Mammary epithelial cell (primary cell): Measurements from ENCODE around the gene DCDC1.

Experiments used
- CTCF ChIP-seq, 2 donors: IDR thresholded peaks in 1 of 2; conservative IDR thresholded peaks in 1 of 2; 2 replicates each; pipeline ENCODE4 v1.5.1; 2011 to 2012; ENCODE audit warnings: inconsistent platforms in 2 of 2, low read length in 2 of 2, mild to moderate bottlenecking in 2 of 2, control low read depth in 1 of 2, low read depth in 1 of 2; ENCODE audit not compliant: insufficient read depth in 1 of 2; ENCODE audit errors: extremely low read depth in 1 of 2
- EZH2 ChIP-seq: IDR thresholded peaks from 2 replicates; pipeline ENCODE4 v1.6.1; 2012; ENCODE audit warnings: low read length, inconsistent platforms, borderline replicate concordance

- TF ChIP-seq CTCF (conservative IDR thresholded peaks at IDR 0.05 in 1 of 2, IDR thresholded peaks at IDR 0.05 in 1 of 2; ENCODE audit: extremely low read depth in 1 of 2, insufficient read depth in 1 of 2, low read depth in 1 of 2, low read length in 2 of 2) (no peak), EZH2 (no peak)
Measured at GRCh38 chr11:31259797-31260196, 109.7 kb downstream of the DCDC1 start.
